HS-27A (cell line): Measurements from ENCODE around the gene TBX6.
"Not testable (repeated sequence)": the region's sequence is repeated elsewhere in the genome, so short reads cannot be mapped to it uniquely, and the experiment has no call there.

Experiments
- DNase-seq: peaks from one replicate; pipeline ENCODE4 v3.0.0-alpha.2; 2012; ENCODE audit warnings: low read depth, missing footprints

The TBX6 gene

GRCh38 chr16:30065943-30066760 lies 25.6 kb downstream of the TBX6 start:
- no peak for DNase-seq

- peak; percentile 94 for DNase-seq
These were observed 26.4 kb downstream of the TBX6 start, which contains the start of gene ALDOA for GRCh38 chr16:30065102-30065942. Gene ALDOA, plus strand, starts transcription at chr16:30065760. Its CDS starts 1,138 bp downstream, at chr16:30066898.

GRCh38 chr16:30064729-30065101 lies 27.0 kb downstream of the TBX6 start:
- DNase-seq, result no peak

GRCh38 chr16:30063893-30064728 lies 27.6 kb downstream of the TBX6 start:
- no peak for DNase-seq

- no peak for DNase-seq
These were observed 28.3 kb downstream of the TBX6 start for GRCh38 chr16:30063278-30063892.

- DNase-seq, result no peak
These were observed 30.7 kb downstream of the TBX6 start for GRCh38 chr16:30060836-30061554.

- DNase-seq, result no peak
These were observed 31.4 kb downstream of the TBX6 start for GRCh38 chr16:30060346-30060745.

- DNase-seq, result no peak
These were observed 36.7 kb downstream of the TBX6 start for GRCh38 chr16:30054959-30055553.

GRCh38 chr16:30054451-30054850 lies 37.3 kb downstream of the TBX6 start:
- no peak for DNase-seq

GRCh38 chr16:30053376-30054015 lies 38.2 kb downstream of the TBX6 start:
- DNase-seq, result peak; percentile 52

- peak; percentile 82 for DNase-seq
These were observed 38.9 kb downstream of the TBX6 start for GRCh38 chr16:30052671-30053372.

- DNase-seq, result no peak
These were observed 40.2 kb downstream of the TBX6 start for GRCh38 chr16:30051518-30051917.

- no peak for DNase-seq
These were observed 41.9 kb downstream of the TBX6 start for GRCh38 chr16:30049871-30050270.

GRCh38 chr16:30046588-30046987 lies 45.1 kb downstream of the TBX6 start:
- DNase-seq, result no peak

- no peak for DNase-seq
These were observed 45.5 kb downstream of the TBX6 start for GRCh38 chr16:30046178-30046577.

GRCh38 chr16:30041841-30042240 lies 49.9 kb downstream of the TBX6 start:
- no peak for DNase-seq

GRCh38 chr16:30040690-30041089 lies 51.0 kb downstream of the TBX6 start:
- DNase-seq, result not testable (repeated sequence)

GRCh38 chr16:30040221-30040620 lies 51.5 kb downstream of the TBX6 start:
- no peak for DNase-seq
